ENCODE results near the gene E2F2.

The E2F2 gene, protein sequence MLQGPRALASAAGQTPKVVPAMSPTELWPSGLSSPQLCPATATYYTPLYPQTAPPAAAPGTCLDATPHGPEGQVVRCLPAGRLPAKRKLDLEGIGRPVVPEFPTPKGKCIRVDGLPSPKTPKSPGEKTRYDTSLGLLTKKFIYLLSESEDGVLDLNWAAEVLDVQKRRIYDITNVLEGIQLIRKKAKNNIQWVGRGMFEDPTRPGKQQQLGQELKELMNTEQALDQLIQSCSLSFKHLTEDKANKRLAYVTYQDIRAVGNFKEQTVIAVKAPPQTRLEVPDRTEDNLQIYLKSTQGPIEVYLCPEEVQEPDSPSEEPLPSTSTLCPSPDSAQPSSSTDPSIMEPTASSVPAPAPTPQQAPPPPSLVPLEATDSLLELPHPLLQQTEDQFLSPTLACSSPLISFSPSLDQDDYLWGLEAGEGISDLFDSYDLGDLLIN

DNA sequence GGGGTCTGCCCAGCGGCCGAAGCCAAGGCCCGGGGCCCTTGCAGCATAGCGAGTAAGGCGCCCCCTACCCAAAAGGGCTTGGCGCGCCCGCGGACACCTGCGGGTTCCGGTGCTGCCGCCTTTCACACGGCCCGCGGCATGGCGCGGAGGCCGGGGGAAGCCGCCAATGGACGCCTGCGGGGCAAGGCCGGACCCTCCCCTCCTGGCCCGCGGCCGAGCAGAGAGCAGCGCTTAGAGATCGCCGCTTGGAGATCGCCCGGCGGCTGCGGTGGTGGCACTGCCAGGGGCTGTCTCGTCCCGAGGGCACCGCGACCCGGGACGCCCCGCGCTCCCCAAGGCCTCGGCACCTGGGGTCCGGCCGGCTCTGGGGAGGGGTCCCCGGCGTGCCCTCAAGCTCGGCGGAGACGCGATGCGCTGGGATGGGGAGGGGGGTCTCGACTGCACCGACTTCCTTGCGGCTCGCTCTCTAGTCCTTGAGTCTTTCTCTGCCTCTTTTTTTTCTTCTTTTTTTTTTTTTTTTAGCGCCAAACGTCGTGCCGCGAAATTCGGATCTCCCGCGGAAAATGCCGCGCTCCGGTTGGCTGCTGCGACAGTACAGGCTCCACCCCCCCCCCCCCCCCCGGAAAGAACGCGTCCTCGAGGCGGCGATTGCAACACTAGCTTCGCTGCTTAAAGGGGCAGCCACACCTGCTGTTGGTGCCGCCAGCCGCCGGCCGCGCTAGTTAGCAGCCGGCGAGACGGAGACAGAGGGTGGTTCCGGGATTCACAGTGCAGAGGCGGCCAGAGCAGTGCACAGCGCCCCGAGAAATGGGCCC lies at the start of gene E2F2:
Gene E2F2 (minus strand): TSS at position 487 of the 815 bp plus-strand sequence. CDS start 440 bp downstream, at position 47.
- DNase-seq (ENCODE audit: low read depth in 2 of 2), result peak; percentile 70 to 72

DNA sequence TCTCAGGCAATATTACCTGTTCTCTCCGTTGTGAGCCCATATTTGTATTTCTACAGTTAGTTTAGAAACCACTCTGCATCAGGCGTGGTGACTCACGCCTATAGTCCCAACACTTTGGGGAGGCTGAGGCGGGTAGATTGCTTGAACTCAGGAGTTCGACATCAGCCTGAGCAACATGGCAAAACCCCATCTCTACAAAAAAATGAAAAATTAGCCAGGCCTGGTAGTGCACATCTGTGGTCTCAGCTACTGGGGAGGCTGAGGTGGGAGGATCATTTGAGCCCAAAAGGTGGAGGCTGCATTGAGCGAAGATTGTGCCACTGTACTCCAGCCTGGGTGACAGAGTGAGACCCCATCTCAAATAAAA lies 47.9 kb upstream of the E2F2 start:
- DNase-seq (ENCODE audit: low read depth in 2 of 2), result no peak

DNA sequence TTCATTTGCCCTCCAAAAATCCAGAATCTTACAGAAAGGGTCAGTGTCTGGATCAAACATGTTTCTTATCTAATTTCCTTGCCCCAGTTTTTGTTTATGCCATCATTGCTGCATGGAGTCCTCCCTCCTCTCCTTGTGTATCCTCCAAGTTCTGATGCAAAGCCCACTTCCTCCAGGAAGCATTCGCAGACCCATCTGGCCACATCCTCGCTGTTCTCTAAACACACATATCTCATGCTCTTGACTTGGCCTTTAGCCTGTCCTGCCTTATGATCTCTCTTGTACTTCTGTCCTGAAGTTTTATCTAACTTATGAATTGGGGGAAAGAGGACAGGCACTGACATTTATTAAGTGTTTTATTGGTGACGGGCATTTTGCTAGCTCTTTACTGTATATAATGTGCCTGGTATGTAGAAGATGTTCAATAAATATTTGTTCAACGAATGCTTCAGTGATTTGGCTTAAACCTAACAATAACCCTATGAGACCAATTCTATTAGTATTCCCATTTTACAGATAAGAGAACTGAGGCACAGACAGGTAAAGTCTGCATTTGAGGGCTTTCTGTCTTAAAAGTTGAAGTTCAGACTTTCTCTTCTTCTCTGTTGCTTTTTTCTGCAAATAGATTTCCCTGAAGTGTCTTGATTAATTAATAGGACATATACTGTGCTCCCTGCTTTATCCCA lies 47.4 kb upstream of the E2F2 start:
- no peak for DNase-seq (ENCODE audit: low read depth in 2 of 2)

DNA sequence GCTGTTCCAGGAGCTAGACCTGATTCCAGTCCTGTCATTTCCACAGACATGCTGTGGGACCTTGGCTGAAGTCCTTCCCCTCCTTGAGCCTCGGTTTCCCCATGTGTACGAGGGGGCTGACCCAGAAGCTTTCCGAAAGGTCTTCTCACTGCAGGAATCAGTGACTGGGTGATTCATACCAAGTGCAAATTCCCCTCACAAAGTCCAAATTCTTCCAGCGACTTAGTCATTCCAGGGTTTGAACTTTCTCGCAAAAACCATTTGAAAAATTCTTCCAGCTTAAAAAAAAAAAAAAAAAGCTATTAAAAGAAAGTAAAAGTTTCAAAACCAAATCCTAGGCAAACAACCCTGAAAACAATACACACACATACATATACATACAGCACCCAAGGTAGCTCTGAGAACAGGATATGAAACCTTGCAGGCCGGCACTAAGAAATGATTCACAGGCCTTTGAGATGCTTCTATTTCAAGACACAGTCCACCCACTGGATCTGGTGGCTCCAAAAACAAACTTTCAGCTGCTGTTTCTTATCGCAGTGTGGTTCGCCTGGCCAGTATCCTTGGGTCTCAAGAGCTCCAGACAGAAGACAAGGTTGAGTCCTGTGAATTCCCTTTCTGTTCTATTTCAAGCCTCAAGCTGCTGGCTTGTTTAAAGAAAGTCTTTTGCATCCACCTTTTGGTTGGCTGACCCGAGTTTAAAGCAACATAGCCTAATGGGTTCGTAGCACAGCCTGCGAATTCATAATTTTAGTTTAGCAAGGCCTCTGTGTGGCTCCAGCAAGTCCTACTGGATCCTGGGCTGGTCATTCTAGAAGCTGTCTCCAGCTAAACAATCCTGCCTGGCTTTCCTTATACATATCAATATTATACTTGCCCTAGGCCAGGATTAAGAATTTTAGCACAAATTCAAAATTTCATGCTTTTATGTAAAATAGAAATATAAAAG lies 46.3 kb upstream of the E2F2 start:
- no peak for DNase-seq (ENCODE audit: low read depth in 2 of 2)

DNA sequence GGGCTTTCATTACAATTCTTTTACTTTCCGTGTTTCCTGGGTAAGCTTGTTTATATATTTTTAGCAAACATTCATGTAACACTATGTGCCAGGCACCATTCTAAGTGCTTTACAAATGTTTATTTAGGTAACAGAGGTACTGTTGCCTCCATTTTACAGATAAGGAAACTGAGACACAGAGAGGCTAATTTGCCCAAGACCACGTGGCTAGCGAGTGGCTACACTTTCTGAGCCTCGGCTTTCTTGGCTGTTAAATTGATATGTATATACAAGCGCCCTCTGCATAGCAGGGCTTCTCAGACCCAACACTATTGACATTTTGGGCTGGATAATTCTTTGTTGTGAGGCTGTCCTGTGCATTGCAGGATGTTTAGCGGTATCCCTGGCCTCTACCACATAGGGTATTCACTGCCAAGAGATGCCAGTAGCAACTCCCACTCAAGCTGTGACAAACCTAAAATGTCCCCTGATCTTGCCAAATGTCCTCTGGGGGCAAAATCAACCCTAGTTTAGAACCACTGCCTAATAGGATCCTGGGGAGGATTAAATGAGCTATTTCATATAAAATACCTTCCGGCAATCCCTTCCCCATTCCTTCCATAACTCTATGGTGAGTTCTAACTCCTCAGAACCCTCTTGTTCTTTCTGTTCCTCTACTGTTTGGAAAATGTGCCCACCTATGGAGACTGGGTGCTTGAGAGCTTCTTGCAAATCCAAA lies 45.5 kb upstream of the E2F2 start:
- DNase-seq (ENCODE audit: low read depth in 2 of 2), result no peak

DNA sequence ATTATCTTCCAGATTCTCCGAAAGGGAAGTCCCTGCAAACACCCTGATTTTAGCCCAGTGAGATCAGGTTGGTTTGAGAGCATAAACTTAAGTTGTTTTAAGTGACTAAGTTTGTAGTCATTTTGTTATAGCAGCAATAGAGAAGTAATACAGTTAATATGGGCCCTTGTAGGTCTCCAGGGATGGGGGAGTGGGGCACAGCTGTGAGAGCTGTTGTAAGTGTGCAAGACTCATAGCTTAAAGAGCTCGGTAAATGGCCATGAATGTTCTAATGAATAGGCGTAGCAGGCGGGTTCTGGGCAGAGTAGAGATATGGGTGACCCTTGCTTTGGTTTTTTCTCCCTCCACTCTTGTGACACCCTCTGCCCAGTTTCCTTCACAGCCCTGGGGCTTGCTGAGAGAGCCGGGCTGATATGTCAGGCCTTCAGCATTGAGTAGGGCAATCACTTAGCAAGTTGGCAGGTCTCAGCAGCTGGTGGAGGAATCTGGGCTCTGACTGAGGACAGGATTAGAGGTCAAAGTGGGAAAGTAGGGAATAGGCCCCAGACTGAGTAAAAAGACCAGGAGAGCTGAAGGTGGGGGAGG lies 44.3 kb upstream of the E2F2 start:
- DNase-seq (ENCODE audit: low read depth in 2 of 2), result no peak

DNA sequence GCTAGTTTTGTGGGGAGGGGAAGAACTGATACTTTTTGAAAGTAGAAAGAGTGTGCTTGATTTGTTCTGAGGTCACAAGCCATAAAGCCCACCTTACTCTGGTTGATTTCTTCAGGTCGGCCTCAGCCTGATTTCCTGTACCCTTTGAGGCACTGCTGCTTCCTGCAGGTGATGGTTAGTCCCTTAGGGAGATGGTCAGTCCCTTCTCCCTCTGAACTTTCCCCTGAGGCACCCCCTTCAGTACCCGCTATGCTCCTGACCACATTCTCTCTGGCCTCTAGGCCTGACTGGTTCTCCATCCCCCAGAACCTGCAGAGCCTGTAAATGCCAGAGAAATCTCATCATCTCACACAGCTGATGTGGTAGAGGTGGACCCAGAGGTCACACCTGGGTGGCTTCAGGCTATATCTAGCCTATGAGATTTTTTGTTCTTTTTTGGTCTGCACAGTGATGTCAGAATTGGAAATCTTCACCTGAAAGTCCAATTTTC lies 43.3 kb upstream of the E2F2 start:
- no peak for DNase-seq (ENCODE audit: low read depth in 2 of 2)

DNA sequence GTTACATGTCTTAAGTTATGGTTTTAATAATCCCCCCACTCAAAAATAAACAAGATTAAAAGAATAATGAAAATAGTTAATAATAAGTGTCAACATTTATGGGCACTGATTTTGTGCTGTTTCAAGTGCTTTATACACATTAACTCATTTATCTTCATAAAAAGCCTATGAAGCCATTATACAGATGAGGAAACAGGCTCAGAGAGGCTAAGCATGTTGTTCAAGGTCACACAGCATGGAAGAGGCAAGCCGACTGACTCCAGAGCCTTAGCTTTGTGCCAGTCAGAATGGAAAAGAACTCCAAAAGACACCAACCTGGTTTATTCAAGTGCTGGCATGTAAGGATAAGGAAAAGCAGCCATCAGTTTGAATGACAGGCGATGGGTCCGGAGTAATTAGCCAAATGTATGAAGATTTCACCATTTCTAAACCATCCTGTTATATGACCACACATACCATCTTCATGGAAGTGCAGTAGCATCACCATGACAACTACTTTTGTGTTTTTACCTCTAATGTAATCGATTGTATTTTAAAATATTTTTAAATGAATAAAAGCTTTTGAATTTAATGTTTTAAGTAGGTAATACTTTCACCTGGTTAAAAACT lies 42.6 kb upstream of the E2F2 start:
- no peak for DNase-seq (ENCODE audit: low read depth in 2 of 2)

DNA sequence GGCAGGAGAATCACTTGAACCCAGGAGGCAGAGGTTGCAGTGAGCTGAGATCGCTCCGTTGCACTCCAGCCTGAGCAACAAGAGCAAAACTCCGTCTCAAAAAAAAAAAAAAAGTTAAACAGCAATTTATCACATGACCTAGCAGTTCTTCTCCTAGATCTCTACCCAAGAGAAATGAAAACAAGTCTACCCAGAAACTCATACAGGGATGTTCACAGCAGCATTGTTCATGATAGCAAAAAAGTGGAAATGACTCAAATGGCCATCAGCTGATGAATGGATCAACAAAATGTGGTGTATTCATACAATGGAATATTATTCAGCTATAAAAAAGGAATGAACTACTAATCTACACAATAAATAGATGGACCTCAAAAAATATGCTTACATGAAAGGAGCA lies 40.4 kb upstream of the E2F2 start:
- no peak for DNase-seq (ENCODE audit: low read depth in 2 of 2)

DNA sequence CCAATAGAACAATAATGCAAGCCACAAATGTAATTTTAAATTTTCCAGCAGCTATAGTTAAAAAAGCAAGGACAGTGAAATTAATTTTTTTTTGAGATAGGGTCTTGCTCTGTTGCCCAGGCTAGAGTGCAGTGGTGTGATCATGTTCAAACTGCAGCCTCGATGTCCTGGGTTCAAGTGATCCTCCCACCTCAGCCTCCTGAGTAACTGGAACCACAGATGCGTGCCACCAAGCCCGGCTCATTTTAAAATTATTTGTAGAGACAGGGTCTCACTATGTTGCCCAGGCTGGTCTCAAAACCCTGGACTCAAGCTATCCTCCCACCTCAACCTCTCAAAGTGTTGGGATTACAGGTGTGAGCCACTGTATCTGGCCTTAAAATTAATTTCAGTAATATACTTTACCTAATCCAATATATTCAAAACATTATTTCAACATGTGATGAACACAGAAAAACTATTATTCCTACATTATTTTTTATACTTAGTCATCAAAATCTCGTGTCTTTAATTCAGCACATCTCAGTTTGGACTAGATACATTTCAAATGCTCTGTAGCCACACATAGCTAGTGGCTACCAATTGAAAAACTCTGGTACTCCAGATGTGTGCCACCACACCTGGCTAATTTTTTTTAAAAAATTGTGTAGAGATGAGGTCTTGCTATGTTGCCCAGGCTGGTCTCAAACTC lies 39.1 kb upstream of the E2F2 start:
- DNase-seq (ENCODE audit: low read depth in 2 of 2), result no peak

DNA sequence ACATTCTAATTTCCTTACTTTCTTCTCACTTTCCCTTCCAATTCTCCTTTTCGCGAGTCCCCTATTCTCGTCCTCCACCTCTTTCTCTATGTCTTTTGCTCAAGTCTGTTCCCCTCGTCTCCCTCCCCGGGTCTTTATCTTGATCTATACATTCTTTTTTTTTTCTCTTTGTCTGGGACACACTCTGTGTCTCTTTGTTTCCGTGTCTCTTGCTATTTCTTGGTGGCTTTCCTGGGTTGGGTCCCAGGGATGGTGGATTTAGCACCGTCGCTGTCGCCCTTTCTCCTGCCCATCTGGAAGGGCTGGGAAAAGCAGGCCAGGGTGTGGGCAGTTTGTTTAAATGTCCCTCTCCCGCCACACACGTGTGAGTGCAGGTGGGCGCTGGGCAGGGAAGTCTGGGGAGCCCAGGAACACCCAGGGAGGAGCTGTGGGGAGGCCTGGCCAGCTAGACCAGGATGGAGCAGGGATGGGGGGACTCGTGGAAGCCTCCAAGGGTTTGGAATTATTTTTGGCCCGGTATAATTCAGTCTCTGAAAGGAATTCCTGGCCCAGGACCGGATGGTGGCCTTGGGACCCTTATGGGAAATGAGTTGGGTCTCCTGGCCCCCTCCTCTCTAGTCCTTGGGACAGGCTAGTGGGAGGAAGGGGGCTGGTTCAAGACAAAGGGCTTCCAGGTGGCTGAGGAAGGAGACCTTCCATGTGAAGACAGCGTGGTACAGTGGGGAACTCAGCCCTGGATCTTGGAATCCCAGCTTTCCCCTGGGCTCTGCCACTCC lies 37.8 kb upstream of the E2F2 start:
- DNase-seq (ENCODE audit: low read depth in 2 of 2), result no peak

DNA sequence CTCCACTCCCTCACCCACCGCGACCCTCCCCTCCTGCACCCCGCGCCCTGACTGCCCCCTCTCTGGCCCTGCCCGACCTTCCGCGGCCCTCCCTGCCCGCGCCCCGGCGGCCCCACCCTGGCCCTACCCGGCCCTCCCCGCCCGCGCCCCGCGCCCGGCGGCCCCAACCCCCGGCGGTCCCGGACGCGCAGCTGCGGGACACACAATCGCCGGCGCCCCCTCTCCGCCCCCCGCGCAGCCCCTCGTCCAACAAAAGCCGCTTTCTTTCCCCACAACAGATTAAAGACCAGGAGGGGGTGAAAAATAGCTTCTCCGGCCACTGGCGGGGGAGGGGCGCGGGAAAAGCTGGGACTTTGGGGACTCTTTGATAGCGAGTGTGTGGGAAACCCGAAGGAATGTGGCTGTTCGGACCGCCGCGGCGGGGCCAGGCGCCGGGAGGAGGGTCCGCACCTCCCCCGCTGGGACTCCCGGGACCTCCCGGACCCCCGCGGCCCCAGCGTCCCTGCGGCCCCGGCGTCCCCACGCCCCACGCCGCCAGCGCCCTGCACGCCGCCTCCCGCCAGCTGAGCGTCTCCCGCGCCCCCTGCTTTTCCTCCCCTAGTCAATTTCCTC lies 37.1 kb upstream of the E2F2 start:
- DNase-seq (ENCODE audit: low read depth in 2 of 2), result no peak

DNA sequence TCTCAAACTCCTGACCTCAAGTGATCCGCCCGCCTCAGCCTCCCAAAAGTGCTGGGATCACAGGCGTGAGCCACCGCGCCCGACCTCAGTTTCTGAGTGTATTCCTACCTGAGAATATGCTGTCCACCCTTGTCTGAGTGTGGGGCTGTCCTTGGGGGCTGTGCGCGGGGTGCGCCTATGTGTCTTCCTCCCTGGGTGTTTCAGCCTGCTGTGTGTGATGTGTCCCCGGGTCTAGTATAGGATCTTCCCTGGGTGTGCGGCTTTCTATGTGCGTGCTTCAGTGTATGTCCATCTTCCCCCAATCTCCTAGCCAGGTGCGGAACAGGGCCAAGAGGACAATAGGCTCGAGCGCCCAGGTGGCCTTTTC lies 36.6 kb upstream of the E2F2 start:
- no peak for DNase-seq (ENCODE audit: low read depth in 2 of 2)

DNA sequence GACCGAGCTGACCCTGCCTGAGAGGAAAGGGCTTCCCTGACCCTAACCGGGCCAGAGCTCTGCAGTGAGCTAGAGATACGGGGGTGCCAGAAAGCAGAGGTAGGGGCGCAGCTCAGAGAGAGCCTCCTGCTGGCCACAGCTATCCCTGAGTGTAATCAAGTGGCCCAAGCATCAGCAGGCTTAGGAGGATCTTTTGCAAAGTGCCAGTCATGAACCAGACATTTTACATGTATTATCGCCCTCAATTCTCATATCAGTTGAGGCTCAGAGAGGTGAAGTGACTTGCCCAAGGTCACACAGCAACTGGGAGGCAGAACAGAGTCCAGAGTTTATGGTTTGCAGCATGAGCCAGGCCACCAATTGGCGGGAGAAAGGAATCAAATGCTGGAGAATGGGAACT lies 35.3 kb upstream of the E2F2 start:
- no peak for DNase-seq (ENCODE audit: low read depth in 2 of 2)

DNA sequence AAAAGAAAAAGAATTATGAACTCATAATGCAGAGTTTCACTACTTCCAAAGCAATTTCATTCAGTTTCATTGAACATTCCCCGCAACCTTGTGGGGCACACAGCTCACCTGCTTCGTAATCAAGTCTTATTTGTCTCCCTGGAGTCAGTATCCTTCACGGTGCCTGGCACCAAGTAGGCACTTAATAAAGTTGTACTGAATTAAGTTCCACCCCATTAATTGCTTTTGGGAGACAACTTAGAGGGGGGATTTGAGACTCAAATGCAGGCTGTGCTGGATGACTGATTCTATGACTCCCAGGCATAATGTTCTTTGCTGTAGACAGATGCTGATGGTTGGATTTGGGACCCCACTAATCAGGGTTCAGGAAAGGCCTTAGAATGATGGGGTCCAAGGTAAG lies 34.7 kb upstream of the E2F2 start:
- no peak for DNase-seq (ENCODE audit: low read depth in 2 of 2)

DNA sequence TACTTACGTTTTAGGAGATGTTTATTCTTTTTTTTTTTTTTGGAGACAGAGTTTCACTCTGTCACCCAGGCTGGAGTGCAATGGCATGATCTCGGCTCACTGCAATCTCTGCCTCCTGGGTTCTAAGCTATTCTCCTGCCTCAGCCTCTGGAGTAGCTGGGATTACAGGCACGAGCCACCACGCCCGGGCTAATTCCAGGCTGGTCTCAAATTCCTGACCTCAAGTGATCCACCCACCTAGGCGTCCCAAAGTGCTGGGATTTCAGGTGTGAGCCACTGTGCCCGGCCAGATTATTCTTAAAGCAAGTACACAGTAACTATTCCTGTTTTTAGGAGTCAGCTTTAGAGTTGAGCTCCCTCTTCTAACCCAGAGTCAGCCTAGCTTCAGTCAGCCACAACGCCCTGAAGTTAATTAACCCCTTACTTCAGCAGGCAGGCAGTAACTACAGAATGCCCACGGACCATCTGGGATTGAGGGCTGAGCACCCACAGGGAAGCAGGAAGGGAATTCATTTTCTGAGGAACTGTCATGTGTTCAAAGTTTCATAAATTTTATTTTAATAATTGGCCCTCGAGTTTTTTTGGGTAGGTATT lies 33.6 kb upstream of the E2F2 start:
- no peak for DNase-seq (ENCODE audit: low read depth in 2 of 2)

DNA sequence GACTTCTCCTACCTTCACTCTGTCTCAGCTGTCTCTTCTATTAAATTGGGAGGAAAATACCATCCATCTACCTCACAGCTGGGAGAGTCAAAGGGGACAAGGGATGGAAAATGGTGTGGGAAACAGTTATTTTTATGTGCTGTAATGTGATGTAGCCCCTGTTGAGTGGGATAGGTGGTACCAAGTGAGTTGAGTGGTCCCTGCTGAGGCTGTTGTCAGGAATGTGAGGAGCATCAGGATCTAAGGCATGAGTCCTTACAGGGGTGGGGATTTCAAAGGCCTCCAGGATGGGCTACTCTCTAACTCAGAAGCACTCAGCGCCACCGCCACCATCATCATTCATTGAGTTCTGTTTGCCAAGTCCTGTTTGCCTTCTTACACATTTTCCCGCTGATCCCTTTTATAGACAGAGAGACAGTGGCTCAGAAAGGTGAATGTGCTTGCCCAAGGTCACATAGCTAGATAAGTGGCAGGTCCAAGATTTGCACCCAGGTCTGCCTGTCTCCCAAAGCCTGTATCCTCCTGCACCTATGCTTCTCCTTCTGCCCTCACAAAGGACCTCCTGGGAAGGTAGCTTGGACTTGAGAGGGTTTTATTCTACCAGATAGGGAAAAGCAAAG lies 32.8 kb upstream of the E2F2 start:
- DNase-seq (ENCODE audit: low read depth in 2 of 2), result no peak

All from stimulated activated CD4-positive, alpha-beta T cell treated with anti-CD3 and anti-CD28 coated beads, Interleukin-1b, Interleukin-23, amount 100 ng/mL, for 4 hours (primary cell).